ENCODE results near the gene AGMAT.

DNA sequence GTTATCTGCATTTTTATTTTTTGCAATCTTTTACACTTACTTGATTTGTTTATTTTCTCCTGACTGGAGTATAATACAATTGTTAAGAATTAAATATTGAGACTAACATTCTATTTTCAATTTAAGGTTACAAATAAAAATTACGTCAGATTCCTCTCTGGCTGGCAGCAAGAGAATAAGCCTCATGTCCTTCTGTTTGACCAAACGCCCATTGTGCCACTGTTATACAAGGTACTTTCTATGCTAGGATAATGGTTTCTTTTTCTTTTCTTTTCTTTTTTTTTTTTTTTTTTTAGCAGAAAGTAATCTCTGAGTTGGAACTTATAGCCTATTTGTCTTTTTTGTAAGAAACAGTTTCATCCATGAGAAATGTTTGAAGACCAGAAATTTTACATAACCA is 38.2 kb downstream of the AGMAT start:
- no peak for TF ChIP-seq KLF11 (CRISPR knock-in tag; IDR thresholded peaks at IDR 0.05)
- no peak for TF ChIP-seq ZNF205 (CRISPR knock-in tag; IDR thresholded peaks at IDR 0.05)
- no peak for TF ChIP-seq ZNF775 (CRISPR knock-in tag; IDR thresholded peaks at IDR 0.05; ENCODE audit: borderline replicate concordance)
- no peak for TF ChIP-seq NCOA1 (CRISPR knock-in tag; IDR thresholded peaks at IDR 0.05)
- TF ChIP-seq, protein P1, sequence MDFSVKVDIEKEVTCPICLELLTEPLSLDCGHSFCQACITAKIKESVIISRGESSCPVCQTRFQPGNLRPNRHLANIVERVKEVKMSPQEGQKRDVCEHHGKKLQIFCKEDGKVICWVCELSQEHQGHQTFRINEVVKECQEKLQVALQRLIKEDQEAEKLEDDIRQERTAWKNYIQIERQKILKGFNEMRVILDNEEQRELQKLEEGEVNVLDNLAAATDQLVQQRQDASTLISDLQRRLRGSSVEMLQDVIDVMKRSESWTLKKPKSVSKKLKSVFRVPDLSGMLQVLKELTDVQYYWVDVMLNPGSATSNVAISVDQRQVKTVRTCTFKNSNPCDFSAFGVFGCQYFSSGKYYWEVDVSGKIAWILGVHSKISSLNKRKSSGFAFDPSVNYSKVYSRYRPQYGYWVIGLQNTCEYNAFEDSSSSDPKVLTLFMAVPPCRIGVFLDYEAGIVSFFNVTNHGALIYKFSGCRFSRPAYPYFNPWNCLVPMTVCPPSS (IDR thresholded peaks at IDR 0.05): no peak
- TF ChIP-seq, protein P2, sequence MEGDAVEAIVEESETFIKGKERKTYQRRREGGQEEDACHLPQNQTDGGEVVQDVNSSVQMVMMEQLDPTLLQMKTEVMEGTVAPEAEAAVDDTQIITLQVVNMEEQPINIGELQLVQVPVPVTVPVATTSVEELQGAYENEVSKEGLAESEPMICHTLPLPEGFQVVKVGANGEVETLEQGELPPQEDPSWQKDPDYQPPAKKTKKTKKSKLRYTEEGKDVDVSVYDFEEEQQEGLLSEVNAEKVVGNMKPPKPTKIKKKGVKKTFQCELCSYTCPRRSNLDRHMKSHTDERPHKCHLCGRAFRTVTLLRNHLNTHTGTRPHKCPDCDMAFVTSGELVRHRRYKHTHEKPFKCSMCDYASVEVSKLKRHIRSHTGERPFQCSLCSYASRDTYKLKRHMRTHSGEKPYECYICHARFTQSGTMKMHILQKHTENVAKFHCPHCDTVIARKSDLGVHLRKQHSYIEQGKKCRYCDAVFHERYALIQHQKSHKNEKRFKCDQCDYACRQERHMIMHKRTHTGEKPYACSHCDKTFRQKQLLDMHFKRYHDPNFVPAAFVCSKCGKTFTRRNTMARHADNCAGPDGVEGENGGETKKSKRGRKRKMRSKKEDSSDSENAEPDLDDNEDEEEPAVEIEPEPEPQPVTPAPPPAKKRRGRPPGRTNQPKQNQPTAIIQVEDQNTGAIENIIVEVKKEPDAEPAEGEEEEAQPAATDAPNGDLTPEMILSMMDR (CRISPR knock-in tag; IDR thresholded peaks at IDR 0.05): no peak
- no peak for TF ChIP-seq GABPB1 (CRISPR knock-in tag; IDR thresholded peaks at IDR 0.05)
- TF ChIP-seq, protein P3, sequence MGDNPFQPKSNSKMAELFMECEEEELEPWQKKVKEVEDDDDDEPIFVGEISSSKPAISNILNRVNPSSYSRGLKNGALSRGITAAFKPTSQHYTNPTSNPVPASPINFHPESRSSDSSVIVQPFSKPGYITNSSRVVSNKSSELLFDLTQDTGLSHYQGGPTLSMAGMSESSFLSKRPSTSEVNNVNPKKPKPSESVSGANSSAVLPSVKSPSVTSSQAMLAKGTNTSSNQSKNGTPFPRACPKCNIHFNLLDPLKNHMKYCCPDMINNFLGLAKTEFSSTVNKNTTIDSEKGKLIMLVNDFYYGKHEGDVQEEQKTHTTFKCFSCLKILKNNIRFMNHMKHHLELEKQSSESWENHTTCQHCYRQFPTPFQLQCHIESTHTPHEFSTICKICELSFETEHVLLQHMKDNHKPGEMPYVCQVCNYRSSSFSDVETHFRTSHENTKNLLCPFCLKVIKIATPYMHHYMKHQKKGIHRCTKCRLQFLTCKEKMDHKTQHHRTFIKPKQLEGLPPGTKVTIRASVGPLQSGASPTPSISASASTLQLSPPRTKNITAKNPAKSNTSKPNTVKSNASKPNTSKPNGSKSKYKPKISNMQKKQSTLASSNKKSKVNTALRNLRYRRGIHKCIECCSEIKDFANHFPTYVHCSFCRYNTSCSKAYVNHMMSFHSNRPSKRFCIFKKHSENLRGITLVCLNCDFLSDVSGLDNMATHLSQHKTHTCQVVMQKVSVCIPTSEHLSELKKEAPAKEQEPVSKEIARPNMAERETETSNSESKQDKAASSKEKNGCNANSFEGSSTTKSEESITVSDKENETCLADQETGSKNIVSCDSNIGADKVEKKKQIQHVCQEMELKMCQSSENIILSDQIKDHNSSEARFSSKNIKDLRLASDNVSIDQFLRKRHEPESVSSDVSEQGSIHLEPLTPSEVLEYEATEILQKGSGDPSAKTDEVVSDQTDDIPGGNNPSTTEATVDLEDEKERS (CRISPR knock-in tag; IDR thresholded peaks at IDR 0.05): no peak
- TF ChIP-seq ZNF232 (CRISPR knock-in tag; IDR thresholded peaks at IDR 0.05; ENCODE audit: borderline replicate concordance): no peak
- no peak for TF ChIP-seq GTF2F1 (IDR thresholded peaks at IDR 0.05; ENCODE audit: low read length)
- TF ChIP-seq ZNF567 (CRISPR knock-in tag; IDR thresholded peaks at IDR 0.05; ENCODE audit: borderline replicate concordance): no peak
- no peak for TF ChIP-seq TAF1 (CRISPR knock-in tag; IDR thresholded peaks at IDR 0.05)
- no peak for TF ChIP-seq YY1 (IDR thresholded peaks at IDR 0.05; ENCODE audit: insufficient read depth, insufficient replicate concordance, low read depth, low read length)
